B cell (primary cell): Measurements from ENCODE around the gene PACSIN1.

Experiments used
- CTCF ChIP-seq: fragments of 200-600 bp; IDR thresholded peaks from one replicate; pipeline ENCODE4 v1.8.0; 2022; ENCODE audit warnings: antibody characterized with exemption, mild to moderate bottlenecking
- EZH2 ChIP-seq: IDR thresholded peaks from 2 replicates; pipeline ENCODE4 v1.6.1; 2012; ENCODE audit warnings: borderline replicate concordance, low read depth, mild to moderate bottlenecking, moderate library complexity, low read length; ENCODE audit not compliant: insufficient read depth, poor library complexity, severe bottlenecking

- TF ChIP-seq CTCF, result no peak
- no peak for TF ChIP-seq EZH2
These were observed 48.2 kb downstream of the PACSIN1 start for GRCh38 chr6:34514112-34514511.
